Stomach (tissue), 4 donors: Measurements from ENCODE around the gene ELOVL7.

Experiments used
- CTCF ChIP-seq, 7 experiments: fragments of 450-650 bp in 4 of 7; fragments of 200-600 bp in 3 of 7; sonication (generic) in 3 of 7; IDR thresholded peaks; one replicate each; pipeline ENCODE4 v1.5.1; 2016 to 2019; ENCODE audit warnings: antibody characterized with exemption in 7 of 7, control low read depth in 2 of 7, mild to moderate bottlenecking in 1 of 7
- EP300 ChIP-seq: sonication (generic); formaldehyde crosslinking; IDR thresholded peaks from one replicate; pipeline ENCODE4 v1.6.1; 2017; ENCODE audit warnings: antibody characterized with exemption
- POLR2A ChIP-seq, 4 donors: fragments of 450-650 bp; IDR thresholded peaks; one replicate each; pipeline ENCODE4 v1.6.1; 2016; ENCODE audit warnings: antibody characterized with exemption in 4 of 4, control low read depth in 2 of 4, mild to moderate bottlenecking in 1 of 4, moderate library complexity in 1 of 4

- TF ChIP-seq CTCF (IDR thresholded peaks at IDR 0.05) (no peak), POLR2A (IDR thresholded peaks at IDR 0.05) (no peak), EP300 (no peak)
Observed at GRCh38 chr5:60891667-60892066, 47.6 kb upstream of the ELOVL7 start.
